ENCODE data around the gene SLAMF7.

DNA sequence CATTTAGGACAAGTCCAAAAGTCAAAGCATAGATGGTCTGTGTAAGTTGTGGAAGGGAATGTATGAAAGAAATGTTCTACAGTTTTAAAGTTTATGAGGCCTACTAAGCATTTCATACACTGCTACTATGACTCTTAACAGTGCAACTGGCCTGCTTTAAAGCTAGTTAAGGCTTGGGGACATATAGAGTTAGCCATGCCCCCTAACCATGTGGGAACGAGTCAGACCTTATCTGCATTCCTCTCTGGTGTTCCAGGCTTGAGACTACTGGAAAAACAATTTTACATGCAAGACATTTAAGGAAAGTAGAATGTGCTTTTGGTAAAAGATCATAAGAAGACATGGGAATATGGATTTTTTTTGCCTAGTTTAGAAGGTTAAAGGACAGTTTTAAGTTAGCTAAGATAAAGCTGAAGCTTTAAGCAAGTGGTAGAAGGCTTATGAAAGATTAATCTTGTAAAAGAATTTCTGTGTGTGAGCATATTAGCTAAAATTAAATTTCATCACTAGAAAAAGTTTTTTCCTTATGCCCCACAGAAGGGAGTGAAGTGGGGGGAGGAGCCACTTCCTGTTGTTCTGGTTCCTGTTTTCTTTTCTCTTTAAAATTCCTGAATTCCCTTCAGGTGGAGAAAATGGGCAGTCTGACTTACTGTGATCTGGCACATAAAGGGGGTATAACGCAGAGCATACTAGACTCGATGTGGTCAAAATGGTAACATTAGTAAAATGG is 18.5 kb upstream of the SLAMF7 start:
- no peak for TF ChIP-seq ZNF75D (CRISPR knock-in tag; IDR thresholded peaks at IDR 0.05; ENCODE audit: borderline replicate concordance)
- no peak for TF ChIP-seq SP2 (CRISPR knock-in tag; IDR thresholded peaks at IDR 0.05)
- TF ChIP-seq, protein P1, sequence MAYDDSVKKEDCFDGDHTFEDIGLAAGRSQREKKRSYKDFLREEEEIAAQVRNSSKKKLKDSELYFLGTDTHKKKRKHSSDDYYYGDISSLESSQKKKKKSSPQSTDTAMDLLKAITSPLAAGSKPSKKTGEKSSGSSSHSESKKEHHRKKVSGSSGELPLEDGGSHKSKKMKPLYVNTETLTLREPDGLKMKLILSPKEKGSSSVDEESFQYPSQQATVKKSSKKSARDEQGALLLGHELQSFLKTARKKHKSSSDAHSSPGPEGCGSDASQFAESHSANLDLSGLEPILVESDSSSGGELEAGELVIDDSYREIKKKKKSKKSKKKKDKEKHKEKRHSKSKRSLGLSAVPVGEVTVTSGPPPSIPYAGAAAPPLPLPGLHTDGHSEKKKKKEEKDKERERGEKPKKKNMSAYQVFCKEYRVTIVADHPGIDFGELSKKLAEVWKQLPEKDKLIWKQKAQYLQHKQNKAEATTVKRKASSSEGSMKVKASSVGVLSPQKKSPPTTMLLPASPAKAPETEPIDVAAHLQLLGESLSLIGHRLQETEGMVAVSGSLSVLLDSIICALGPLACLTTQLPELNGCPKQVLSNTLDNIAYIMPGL (CRISPR knock-in tag; IDR thresholded peaks at IDR 0.05; ENCODE audit: borderline replicate concordance in 1 of 2, low read depth in 1 of 2), result no peak
- TF ChIP-seq RBM39 (IDR thresholded peaks at IDR 0.05; ENCODE audit: low read depth, low read length, poor library complexity, severe bottlenecking), result no peak
- TF ChIP-seq NFATC3 (CRISPR knock-in tag; IDR thresholded peaks at IDR 0.05), result no peak
- TF ChIP-seq ZBTB7A (CRISPR knock-in tag; IDR thresholded peaks at IDR 0.05), result no peak
- TF ChIP-seq, protein P2, sequence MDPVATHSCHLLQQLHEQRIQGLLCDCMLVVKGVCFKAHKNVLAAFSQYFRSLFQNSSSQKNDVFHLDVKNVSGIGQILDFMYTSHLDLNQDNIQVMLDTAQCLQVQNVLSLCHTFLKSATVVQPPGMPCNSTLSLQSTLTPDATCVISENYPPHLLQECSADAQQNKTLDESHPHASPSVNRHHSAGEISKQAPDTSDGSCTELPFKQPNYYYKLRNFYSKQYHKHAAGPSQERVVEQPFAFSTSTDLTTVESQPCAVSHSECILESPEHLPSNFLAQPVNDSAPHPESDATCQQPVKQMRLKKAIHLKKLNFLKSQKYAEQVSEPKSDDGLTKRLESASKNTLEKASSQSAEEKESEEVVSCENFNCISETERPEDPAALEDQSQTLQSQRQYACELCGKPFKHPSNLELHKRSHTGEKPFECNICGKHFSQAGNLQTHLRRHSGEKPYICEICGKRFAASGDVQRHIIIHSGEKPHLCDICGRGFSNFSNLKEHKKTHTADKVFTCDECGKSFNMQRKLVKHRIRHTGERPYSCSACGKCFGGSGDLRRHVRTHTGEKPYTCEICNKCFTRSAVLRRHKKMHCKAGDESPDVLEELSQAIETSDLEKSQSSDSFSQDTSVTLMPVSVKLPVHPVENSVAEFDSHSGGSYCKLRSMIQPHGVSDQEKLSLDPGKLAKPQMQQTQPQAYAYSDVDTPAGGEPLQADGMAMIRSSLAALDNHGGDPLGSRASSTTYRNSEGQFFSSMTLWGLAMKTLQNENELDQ (CRISPR knock-in tag; IDR thresholded peaks at IDR 0.05; ENCODE audit: borderline replicate concordance), result no peak
- TF ChIP-seq, protein P3, sequence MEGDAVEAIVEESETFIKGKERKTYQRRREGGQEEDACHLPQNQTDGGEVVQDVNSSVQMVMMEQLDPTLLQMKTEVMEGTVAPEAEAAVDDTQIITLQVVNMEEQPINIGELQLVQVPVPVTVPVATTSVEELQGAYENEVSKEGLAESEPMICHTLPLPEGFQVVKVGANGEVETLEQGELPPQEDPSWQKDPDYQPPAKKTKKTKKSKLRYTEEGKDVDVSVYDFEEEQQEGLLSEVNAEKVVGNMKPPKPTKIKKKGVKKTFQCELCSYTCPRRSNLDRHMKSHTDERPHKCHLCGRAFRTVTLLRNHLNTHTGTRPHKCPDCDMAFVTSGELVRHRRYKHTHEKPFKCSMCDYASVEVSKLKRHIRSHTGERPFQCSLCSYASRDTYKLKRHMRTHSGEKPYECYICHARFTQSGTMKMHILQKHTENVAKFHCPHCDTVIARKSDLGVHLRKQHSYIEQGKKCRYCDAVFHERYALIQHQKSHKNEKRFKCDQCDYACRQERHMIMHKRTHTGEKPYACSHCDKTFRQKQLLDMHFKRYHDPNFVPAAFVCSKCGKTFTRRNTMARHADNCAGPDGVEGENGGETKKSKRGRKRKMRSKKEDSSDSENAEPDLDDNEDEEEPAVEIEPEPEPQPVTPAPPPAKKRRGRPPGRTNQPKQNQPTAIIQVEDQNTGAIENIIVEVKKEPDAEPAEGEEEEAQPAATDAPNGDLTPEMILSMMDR (CRISPR knock-in tag; IDR thresholded peaks at IDR 0.05), result no peak
- TF ChIP-seq, protein P4, sequence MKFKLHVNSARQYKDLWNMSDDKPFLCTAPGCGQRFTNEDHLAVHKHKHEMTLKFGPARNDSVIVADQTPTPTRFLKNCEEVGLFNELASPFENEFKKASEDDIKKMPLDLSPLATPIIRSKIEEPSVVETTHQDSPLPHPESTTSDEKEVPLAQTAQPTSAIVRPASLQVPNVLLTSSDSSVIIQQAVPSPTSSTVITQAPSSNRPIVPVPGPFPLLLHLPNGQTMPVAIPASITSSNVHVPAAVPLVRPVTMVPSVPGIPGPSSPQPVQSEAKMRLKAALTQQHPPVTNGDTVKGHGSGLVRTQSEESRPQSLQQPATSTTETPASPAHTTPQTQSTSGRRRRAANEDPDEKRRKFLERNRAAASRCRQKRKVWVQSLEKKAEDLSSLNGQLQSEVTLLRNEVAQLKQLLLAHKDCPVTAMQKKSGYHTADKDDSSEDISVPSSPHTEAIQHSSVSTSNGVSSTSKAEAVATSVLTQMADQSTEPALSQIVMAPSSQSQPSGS (CRISPR knock-in tag; IDR thresholded peaks at IDR 0.05), result no peak
- TF ChIP-seq, protein P5, sequence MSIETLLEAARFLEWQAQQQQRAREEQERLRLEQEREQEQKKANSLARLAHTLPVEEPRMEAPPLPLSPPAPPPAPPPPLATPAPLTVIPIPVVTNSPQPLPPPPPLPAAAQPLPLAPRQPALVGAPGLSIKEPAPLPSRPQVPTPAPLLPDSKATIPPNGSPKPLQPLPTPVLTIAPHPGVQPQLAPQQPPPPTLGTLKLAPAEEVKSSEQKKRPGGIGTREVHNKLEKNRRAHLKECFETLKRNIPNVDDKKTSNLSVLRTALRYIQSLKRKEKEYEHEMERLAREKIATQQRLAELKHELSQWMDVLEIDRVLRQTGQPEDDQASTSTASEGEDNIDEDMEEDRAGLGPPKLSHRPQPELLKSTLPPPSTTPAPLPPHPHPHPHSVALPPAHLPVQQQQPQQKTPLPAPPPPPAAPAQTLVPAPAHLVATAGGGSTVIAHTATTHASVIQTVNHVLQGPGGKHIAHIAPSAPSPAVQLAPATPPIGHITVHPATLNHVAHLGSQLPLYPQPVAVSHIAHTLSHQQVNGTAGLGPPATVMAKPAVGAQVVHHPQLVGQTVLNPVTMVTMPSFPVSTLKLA (IDR thresholded peaks at IDR 0.05), result no peak
- TF ChIP-seq DMAP1 (CRISPR knock-in tag; IDR thresholded peaks at IDR 0.05), result no peak
- TF ChIP-seq ZNF253 (CRISPR knock-in tag; IDR thresholded peaks at IDR 0.05; ENCODE audit: borderline replicate concordance), result no peak
- no peak for TF ChIP-seq TBP (CRISPR knock-in tag; IDR thresholded peaks at IDR 0.05)
